A673 (cell line): ENCODE data around the gene IRX3. TPM values are rescaled to one million over a fixed set of nuclear protein-coding genes. Genes with fewer than 3 reads are reported as not detected.

ENCODE experiments used
- BruUV-seq: library from RNA; stranded (reverse); fragments of 400-500 nt; replicated peaks from 2 replicates; lab custom pipeline; 2021; lab: Mats Ljungman, UMichigan
- CTCF ChIA-PET: fragments of 300-600 bp; sonication (Branson Sonifier 250); formaldehyde crosslinking; loops from one replicate; lab custom pipeline; 2022; ENCODE audit warnings: antibody characterized with exemption; lab: Charles Lee
- POLR2A ChIA-PET: fragments of 300-600 bp; sonication (Branson Sonifier 250); formaldehyde crosslinking; loops from one replicate; lab custom pipeline; 2022; ENCODE audit warnings: antibody characterized with exemption; ENCODE audit not compliant: low non-redundant PET; lab: Charles Lee
- DNase-seq: peaks from one replicate; pipeline ENCODE4 v3.0.0-alpha.2; 2015; ENCODE audit warnings: low spot score
- H3K27ac ChIP-seq: fragments of 200-600 bp; sonication (generic); 2 replicates; pipeline ENCODE4 v1.5.1; 2016; ENCODE audit warnings: mixed run types, low read depth, mild to moderate bottlenecking, mixed read lengths, antibody characterized with exemption, low read length; ENCODE audit not compliant: poor library complexity, severe bottlenecking
- H3K27me3 ChIP-seq: fragments of 200-600 bp; sonication (generic); replicated peaks from 2 replicates; pipeline ENCODE4 v1.6.1; 2017; ENCODE audit warnings: mixed run types, low read depth, mild to moderate bottlenecking, mixed read lengths, antibody characterized with exemption, low read length; ENCODE audit not compliant: insufficient read depth, poor library complexity
- H3K36me3 ChIP-seq: fragments of 200-600 bp; sonication (generic); 2 replicates; pipeline ENCODE4 v1.6.1; 2016; ENCODE audit warnings: mixed run types, mild to moderate bottlenecking, mixed read lengths, antibody characterized with exemption, low read length; ENCODE audit not compliant: insufficient read depth, poor library complexity, severe bottlenecking
- H3K4me1 ChIP-seq: fragments of 200-600 bp; sonication (generic); 2 replicates; pipeline ENCODE4 v1.6.1; 2017; ENCODE audit warnings: mixed run types, mild to moderate bottlenecking, mixed read lengths, antibody characterized with exemption, low read length; ENCODE audit not compliant: insufficient read depth, poor library complexity, severe bottlenecking
- H3K4me3 ChIP-seq: fragments of 200-600 bp; sonication (generic); 2 replicates; pipeline ENCODE4 v1.5.1; 2016; ENCODE audit warnings: low read depth, mixed run types, mild to moderate bottlenecking, mixed read lengths, low read length; ENCODE audit not compliant: poor library complexity, severe bottlenecking
- H3K9me3 ChIP-seq: fragments of 200-600 bp; sonication (generic); 2 replicates; pipeline ENCODE4 v1.6.1; 2016; ENCODE audit warnings: mixed run types, low read depth, mild to moderate bottlenecking, mixed read lengths, antibody characterized with exemption, low read length; ENCODE audit not compliant: poor library complexity, severe bottlenecking
- EZH2 ChIP-seq: fragments of 200-600 bp; sonication (generic); IDR thresholded peaks from 2 replicates; pipeline ENCODE4 v1.6.1; 2017; ENCODE audit warnings: borderline replicate concordance, low read depth, mild to moderate bottlenecking, mixed read lengths, antibody characterized with exemption, low read length; ENCODE audit not compliant: poor library complexity, severe bottlenecking
- intact Hi-C: fragments of 100-400 bp; cut with micrococcal nuclease; formaldehyde crosslinking; loops from one replicate; pipeline ENCODE4 v1.10.0; 2022; ENCODE audit not compliant: unreplicated experiment
- total RNA-seq: library from RNA; stranded (reverse); gene quantifications from 2 replicates; pipeline ENCODE4 v1.2.3, GENCODE V29; 2021
- TF ChIP-seq, protein P1 (sequence below): fragments of 300-800, 200-600 bp; sonication (generic); conservative IDR thresholded peaks from 2 replicates; pipeline ENCODE4 v1.5.1; 2017; ENCODE audit warnings: low read depth, mild to moderate bottlenecking, antibody characterized with exemption, low read length, moderate library complexity, mixed read lengths

IRX3 gene
- total RNA-seq, 1 experiment from 2014 or later, result 22.9 TPM

DNA sequence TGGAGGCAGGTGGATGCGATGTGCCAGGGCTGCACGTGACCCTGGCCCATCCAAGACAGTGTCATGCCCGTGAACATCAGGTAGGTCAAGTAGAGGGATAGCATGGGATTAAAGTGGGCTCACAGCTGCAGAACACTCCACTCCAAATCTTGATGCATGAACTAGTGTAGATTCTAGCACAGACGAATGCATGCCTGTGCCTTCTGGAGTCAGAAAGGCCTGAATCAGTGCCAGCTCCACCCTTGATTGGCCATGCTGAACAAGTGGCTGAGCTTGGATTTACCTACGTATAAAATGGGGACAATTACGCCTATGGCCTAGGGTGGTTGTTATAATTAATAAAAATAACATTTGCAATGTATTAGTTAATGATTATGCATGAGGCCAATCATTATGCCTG is 10.6 kb downstream of the IRX3 start:
- no peaks in the 10 kb centered on the region for H3K9me3 ChIP-seq
- no peak for DNase-seq
- ChIA-PET POLR2A (no interaction called here), CTCF (no interaction called here)
- no peaks in the 10 kb centered on the region for H3K36me3 ChIP-seq
- no TSS peak for BruUV-seq
- intact Hi-C loops, result loop anchor here (5.0 kb wide), 1 partner anchor 84 kb away; no protein-coding TSS in a partner anchor
- H3K27me3 ChIP-seq, result no peaks in the 10 kb centered on the region
- no peak overlapping the region for H3K4me3 ChIP-seq
- H3K27ac ChIP-seq, result no peak overlapping the region
- H3K4me1 ChIP-seq, result no peaks in the 10 kb centered on the region
- TF ChIP-seq, protein P1, sequence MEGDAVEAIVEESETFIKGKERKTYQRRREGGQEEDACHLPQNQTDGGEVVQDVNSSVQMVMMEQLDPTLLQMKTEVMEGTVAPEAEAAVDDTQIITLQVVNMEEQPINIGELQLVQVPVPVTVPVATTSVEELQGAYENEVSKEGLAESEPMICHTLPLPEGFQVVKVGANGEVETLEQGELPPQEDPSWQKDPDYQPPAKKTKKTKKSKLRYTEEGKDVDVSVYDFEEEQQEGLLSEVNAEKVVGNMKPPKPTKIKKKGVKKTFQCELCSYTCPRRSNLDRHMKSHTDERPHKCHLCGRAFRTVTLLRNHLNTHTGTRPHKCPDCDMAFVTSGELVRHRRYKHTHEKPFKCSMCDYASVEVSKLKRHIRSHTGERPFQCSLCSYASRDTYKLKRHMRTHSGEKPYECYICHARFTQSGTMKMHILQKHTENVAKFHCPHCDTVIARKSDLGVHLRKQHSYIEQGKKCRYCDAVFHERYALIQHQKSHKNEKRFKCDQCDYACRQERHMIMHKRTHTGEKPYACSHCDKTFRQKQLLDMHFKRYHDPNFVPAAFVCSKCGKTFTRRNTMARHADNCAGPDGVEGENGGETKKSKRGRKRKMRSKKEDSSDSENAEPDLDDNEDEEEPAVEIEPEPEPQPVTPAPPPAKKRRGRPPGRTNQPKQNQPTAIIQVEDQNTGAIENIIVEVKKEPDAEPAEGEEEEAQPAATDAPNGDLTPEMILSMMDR, result no peak
- no peak for TF ChIP-seq EZH2

DNA sequence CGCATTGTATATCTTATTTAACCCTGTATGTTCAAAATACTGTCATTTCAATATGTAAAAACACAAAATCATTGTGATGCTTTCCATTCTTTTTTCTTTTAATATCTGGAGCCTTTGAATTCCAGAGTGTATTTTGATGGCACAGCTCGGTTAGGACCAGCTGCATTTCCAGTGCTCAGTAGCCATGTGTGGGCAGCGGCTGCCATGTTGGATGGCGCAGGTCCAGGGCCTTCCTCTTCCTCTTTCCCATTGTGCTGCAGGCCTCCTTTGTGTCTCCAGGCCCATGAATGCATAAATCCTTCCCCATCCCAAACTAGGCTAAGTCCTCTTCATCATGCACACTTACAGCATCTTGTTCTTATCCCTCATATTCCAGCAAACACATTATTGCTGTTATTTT is 13.0 kb downstream of the IRX3 start:
- ChIA-PET POLR2A (no interaction called here), CTCF (no interaction called here)
- no peaks in the 10 kb centered on the region for H3K36me3 ChIP-seq
- no TSS peak for BruUV-seq
- H3K27me3 ChIP-seq, result no peaks in the 10 kb centered on the region
- TF ChIP-seq, protein P1, result no peak
- TF ChIP-seq EZH2, result no peak
- H3K4me1 ChIP-seq, result no peaks in the 10 kb centered on the region
- intact Hi-C loops, result no loop called here
- H3K9me3 ChIP-seq, result no peaks in the 10 kb centered on the region
- H3K27ac ChIP-seq, result no peak overlapping the region
- no peak overlapping the region for H3K4me3 ChIP-seq
- no peak for DNase-seq

DNA sequence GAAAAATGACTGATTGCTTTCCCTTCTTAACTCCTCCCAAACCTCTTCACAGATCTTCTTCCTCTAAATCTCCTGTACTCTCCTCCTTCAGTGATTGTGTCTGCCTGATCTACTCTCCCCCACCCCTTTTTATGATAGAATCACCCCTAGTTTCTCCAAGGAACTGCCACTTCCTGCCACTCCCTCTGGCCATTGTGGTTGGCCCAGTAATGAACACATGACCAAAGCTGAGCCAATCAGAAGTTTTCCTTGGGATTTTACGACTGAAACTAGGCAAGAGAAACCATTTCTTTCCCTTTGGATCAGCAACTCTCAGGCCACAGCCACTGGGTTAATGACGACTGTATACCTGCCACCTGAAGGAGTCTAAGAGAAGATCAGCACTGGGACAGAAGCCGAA is 15.9 kb downstream of the IRX3 start:
- Histone ChIP-seq H3K27ac (no peak overlapping the region), H3K4me3 (no peak overlapping the region), H3K9me3 (no peaks in the 10 kb centered on the region), H3K27me3 (no peaks in the 10 kb centered on the region), H3K4me1 (no peaks in the 10 kb centered on the region), H3K36me3 (no peaks in the 10 kb centered on the region)
- POLR2A ChIA-PET, result no interaction called here
- no peak for DNase-seq
- CTCF ChIA-PET, result no interaction called here
- intact Hi-C loops, result no loop called here
- BruUV-seq, result no TSS peak
- TF ChIP-seq EZH2, result no peak
- TF ChIP-seq, protein P1, result no peak
